Measurements from ENCODE around the gene KLHL25. TPM values are rescaled to one million over a fixed set of nuclear protein-coding genes. Genes with fewer than 3 reads are reported as not detected.

The KLHL25 gene
- total and polyA plus RNA-seq, 2 experiments from 2014 or later: 10.9 to 18.0 TPM

DNA sequence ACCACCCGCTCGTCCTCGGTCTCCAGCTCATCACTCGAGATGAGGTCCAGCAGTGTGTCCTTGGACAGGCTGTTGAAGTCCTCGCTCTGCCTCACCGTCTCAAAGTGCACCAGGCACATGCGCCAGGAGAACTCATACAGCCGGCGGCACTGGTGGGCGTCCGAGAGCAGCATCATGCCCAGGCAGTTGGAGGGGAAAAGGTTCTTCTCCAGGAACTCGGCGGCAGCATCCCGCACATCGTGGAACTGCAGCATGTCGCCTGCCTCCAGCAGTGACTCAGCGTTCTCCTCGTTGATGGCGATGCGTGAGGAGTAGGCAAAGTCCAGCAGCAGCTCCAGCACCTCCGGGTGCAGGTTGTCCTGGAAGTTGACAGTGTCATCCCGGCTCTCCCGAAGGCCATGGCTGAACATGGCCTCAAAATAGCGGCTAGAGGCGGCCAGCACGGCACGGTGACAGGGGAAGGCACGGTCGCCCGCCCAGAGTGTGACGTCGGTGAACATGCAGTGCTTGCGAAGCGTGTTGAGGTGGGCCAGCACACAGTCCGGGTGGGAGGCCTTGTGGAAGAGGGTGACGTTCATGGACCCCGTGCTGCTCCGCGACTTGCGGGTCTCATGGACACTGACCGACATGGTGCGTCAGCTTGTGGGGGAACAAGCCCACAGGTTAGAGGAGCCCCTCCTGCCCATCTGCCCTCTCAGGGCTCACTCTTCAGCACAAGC lies 25.4 kb downstream of the KLHL25 start:
- no peak for DNase-seq (ENCODE audit: low read depth in 1 of 2, low spot score in 1 of 2)
- Histone ChIP-seq H3K27ac (no peak overlapping the region), H3K4me3 (no peak overlapping the region), H3K9me3 (ENCODE audit: low read depth) (no peaks in the 10 kb centered on the region), H3K27me3 (no peaks in the 10 kb centered on the region), H3K36me3 (no peaks in the 10 kb centered on the region), H3K4me1 (ENCODE audit: low read depth) (peaks cover under 1% of the 10 kb centered on the region)
- TF ChIP-seq, protein P1, sequence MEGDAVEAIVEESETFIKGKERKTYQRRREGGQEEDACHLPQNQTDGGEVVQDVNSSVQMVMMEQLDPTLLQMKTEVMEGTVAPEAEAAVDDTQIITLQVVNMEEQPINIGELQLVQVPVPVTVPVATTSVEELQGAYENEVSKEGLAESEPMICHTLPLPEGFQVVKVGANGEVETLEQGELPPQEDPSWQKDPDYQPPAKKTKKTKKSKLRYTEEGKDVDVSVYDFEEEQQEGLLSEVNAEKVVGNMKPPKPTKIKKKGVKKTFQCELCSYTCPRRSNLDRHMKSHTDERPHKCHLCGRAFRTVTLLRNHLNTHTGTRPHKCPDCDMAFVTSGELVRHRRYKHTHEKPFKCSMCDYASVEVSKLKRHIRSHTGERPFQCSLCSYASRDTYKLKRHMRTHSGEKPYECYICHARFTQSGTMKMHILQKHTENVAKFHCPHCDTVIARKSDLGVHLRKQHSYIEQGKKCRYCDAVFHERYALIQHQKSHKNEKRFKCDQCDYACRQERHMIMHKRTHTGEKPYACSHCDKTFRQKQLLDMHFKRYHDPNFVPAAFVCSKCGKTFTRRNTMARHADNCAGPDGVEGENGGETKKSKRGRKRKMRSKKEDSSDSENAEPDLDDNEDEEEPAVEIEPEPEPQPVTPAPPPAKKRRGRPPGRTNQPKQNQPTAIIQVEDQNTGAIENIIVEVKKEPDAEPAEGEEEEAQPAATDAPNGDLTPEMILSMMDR (IDR thresholded peaks at IDR 0.05; ENCODE audit: low read depth, low read length): no peak

DNA sequence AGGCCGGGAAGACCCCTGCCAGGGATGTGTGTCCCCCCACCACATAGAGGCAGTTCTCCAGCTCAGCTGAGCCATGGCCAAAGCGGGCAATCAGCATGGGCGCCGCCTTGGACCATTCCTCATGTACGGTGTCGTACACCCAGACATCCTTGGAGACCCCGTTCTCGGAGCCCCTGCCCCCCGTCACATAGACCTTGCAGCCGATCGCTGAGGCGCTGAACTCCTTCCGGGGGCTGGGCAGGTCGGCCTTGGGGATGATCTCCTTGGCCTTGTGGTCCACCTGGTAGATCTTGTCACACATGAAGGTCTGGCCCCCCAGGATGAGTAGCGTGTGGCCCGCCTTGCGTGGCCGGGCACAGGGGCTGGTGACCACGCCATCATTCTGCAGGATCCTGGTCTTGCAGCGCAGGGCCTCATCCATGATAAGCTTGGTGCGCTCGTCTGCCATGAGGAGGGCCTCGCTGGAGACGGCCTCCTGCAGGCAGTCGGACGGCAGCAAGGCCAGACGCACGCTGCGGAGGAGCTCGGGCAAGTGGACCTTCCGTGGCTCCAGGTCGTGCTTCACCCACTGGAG lies 26.0 kb downstream of the KLHL25 start:
- Histone ChIP-seq H3K27me3 (no peaks in the 10 kb centered on the region), H3K4me1 (ENCODE audit: low read depth) (peaks cover 7% of the 10 kb centered on the region), H3K36me3 (no peaks in the 10 kb centered on the region), H3K27ac (no peak overlapping the region), H3K4me3 (no peak overlapping the region), H3K9me3 (ENCODE audit: low read depth) (no peaks in the 10 kb centered on the region)
- DNase-seq (ENCODE audit: low read depth in 1 of 2, low spot score in 1 of 2): no peak
- TF ChIP-seq, protein P1 (IDR thresholded peaks at IDR 0.05; ENCODE audit: low read depth, low read length): no peak

DNA sequence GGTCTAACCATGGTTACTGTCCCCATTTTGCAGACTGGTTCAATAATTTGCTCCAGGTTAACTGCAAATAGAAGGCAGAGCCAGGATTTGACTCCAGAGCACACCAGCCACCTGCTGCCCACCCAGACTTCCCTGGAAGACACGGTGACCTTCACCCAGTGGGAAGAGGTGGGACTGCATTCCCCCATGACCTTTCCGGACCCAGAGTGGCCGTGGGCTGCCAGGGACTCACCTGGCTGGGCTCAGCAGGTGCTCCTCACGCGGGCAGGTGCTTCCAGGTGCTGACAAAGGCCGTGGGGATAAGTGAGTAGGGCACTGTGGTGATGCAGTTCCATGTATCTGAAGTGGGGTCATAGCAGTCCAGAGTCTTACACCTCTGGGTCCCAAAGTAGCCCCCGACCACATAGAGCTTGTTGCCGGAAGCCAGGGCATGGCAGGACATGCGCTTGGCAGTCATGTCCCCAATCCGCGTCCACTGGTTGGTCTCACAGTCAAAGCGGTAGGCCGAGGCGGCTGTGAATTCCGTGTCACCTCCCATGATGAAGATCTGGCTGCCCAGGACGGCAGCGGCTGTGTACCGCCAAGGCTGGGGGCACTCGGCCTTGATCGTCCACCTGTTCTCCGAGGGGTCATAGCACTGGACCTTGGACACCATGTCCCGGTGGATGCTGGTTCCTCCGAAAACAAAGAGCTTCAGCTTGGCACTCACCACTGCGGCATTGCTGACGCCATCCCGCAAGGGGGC lies 26.8 kb downstream of the KLHL25 start:
- Histone ChIP-seq H3K4me1 (ENCODE audit: low read depth) (peaks cover 7% of the 10 kb centered on the region), H3K36me3 (no peaks in the 10 kb centered on the region), H3K4me3 (no peak overlapping the region), H3K27ac (no peak overlapping the region), H3K27me3 (no peaks in the 10 kb centered on the region), H3K9me3 (ENCODE audit: low read depth) (no peaks in the 10 kb centered on the region)
- TF ChIP-seq, protein P1 (IDR thresholded peaks at IDR 0.05; ENCODE audit: low read depth, low read length): no peak
- DNase-seq (ENCODE audit: low read depth in 1 of 2, low spot score in 1 of 2): no peak

DNA sequence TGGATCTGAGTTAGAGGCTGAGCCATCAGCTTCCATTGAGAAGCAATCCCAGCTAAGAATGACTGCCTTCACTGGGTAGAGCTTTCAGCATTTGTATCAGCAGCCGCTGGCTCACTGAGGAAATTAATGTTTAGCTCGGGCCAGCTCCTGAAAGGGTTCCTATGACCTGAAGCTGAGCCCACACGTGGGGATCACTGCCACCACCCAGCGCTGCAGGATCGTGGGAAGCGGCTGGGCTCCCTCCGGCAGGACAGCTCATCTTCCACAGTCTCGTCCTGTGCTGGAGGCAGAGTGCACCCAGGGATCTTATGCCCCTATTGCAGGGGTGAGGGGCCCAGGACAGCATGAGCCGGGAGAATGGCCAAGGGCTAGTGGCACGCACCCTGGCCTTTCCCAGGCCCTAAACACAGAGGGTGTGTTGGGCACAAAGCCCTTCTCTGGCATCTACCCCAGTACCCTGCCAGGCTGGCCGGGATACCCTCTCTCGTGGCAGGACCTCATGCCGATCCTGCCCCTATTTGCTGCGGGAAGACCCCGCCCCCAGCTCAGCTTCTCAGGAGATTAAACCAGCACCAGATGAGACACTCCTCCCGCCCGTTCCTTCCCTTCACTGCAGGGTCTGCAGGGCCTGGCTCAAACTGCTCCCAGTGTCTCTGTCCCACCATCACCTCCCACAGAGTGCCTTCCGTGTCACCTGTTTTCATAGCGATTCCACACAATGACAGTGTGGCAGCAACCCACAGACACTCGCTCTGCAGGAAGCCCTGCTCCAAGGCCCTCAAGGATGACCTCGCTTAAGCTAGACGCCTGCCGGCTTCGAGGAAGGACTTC lies 28.5 kb downstream of the KLHL25 start:
- DNase-seq (ENCODE audit: low read depth in 1 of 2, low spot score in 1 of 2): no peak
- Histone ChIP-seq H3K4me1 (ENCODE audit: low read depth) (peaks cover 12% of the 10 kb centered on the region), H3K4me3 (no peak overlapping the region), H3K9me3 (ENCODE audit: low read depth) (no peaks in the 10 kb centered on the region), H3K27ac (no peak overlapping the region), H3K36me3 (no peaks in the 10 kb centered on the region), H3K27me3 (no peaks in the 10 kb centered on the region)
- TF ChIP-seq, protein P1 (IDR thresholded peaks at IDR 0.05; ENCODE audit: low read depth, low read length): no peak

DNA sequence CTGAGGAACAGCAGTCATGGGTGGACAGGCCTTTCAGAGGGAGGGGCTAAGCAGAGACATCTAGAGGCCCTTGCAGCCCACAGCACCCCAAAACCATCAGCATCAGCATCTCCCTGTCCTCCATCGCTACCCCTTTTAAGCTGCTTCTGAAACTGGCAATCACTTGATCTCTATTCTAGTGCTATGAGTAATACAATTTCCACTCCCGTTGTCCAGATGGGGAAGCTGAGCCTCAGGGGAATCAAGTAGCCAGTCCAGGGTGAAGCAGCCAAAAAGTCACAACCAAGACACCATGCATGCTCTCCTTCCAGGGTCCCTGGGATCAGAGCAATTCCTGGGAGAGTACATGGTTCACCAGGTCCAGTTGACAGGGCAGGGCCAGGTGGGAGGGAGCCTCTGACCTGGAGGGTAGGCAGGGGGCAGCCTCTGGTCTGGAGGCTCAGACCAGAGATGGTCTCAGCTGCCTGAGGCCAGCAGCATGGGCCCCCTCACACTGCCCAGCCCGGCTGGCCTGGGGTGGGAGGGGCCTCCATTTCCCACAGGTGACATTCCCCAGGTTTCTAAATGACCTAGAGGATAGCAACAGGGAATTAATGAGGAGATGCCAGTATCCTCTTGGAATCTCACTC lies 30.0 kb downstream of the KLHL25 start:
- Histone ChIP-seq H3K4me3 (no peak overlapping the region), H3K4me1 (ENCODE audit: low read depth) (peaks cover 13% of the 10 kb centered on the region), H3K27me3 (no peaks in the 10 kb centered on the region), H3K27ac (peak overlapping the region; percentile 51), H3K9me3 (ENCODE audit: low read depth) (no peaks in the 10 kb centered on the region), H3K36me3 (no peaks in the 10 kb centered on the region)
- peak in 1 of 2 donors; percentile 58 for DNase-seq (ENCODE audit: low read depth in 1 of 2, low spot score in 1 of 2)
- TF ChIP-seq, protein P1 (IDR thresholded peaks at IDR 0.05; ENCODE audit: low read depth, low read length): no peak

Data from cardiac muscle cell (in vitro differentiated cells and primary cell).